Stromal cell of bone marrow (primary cell): ENCODE measurements around the gene AGAP3.

Source experiments
- DNase-seq: peaks from one replicate; pipeline ENCODE4 v3.0.0-alpha.2; 2012; ENCODE audit warnings: low read depth

Gene AGAP3

DNA sequence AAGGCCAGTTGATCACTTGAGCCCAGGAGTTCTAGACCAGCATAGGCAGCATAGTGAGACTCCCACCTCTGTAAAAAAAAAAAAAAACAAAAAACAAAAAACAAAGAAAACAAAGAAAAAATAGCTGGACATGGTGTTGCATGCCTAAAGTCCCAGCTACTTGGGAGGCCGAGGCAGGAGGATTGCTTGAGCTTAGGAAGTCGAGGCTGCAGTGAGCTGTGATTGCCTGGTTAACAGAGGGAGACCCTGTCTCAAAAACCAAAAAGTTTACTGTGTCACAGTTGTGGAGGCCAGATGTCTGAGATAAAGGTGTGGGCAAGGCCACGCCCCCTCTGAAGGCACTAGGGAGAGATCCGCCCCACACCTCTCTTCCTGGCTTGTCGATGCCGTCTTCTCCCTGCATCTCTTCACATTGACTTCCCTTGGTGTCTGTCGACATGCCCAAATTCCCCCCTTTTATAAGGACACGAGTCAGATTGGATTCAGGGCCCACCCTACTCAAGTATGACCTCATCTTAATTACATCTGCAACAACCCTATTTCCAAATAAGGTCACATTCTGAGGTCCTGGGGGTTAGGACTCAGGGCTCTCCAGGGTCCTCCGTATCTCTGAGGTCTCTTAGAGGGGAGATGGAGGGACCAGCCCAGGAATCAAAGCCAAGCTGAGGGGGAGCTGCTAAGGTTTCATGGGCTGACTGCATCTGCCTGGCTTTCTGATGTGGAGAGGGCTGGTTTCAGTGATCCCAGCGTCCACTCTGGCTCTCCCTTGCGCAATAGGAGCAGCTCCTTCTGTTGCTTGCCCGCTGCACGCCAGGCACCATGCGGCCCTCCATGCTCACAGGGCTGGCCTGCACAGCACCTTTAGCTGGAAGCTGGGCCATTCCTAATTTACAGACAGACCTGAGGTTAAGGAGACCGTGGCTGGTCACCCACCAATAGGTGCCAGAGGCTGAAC, 23.1 kb downstream of the AGAP3 start:
- no peak for DNase-seq

DNA sequence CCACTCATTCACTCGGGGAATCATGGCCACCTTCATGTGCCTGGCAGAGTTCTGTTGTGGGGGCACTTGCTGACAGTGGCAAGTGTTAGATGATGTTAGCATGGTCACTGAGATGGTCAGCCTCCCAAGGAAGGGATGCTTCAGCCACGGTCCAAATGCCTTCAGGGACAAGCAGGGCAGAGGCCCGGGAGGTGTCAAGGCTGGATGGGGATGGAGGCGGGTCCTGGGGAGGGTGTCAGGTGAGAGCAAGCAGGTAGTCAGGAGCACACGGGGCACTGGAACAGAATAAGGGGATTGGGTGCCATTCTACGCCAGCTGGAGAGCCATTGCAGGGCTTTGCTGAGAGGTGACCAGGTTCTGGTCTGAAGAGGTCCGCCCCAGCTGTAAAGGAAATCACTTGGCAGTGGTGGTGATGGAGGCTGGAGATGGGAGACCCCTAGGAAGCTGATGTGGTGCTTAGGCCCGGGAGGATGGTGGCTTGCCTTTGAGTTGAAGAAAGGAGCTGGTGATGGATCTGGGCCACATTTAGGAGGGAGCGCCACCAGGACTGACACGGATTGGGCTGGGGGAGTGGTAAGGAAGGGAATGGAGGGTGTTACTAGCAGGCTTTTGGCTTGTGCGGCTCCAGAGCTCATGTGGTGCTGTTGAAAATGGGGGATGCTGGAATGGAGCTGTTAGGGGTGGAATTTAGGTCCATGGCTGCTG, 24.1 kb downstream of the AGAP3 start:
- DNase-seq: no peak

DNA sequence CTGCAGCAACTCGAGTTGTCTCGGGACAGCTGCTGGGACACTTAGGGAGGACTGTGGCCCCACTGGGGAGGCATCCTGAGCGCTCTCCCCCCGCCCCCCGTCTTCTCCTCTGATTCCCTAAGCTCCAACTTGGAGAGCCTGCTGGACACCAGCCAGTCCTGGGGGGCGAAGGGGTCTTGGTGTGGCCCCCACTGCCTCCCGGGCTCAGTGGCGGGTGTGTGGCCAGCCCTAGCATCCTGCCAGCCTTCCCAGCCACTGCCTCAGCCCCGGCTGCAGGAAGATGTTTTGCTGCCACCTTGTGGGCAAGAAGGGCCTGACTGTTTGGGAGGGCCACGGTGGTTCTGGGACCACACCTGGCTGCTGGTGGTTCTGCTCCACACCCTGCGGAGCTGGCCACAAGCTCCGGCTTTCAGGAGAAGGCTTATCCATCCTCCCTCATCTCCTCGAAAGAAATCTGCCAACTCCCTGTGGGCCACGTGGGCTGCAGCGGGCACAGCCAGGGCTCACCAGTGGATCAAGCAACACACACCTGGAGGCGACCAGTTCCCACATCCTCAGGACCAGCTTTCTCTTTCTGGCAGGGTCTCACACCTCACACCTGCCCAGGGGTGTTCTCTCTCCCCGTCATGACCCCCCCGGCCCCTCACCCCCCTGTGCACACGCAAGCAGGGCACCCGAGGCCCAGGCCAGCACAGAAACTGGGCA, 24.8 kb downstream of the AGAP3 start:
- no peak for DNase-seq

DNA sequence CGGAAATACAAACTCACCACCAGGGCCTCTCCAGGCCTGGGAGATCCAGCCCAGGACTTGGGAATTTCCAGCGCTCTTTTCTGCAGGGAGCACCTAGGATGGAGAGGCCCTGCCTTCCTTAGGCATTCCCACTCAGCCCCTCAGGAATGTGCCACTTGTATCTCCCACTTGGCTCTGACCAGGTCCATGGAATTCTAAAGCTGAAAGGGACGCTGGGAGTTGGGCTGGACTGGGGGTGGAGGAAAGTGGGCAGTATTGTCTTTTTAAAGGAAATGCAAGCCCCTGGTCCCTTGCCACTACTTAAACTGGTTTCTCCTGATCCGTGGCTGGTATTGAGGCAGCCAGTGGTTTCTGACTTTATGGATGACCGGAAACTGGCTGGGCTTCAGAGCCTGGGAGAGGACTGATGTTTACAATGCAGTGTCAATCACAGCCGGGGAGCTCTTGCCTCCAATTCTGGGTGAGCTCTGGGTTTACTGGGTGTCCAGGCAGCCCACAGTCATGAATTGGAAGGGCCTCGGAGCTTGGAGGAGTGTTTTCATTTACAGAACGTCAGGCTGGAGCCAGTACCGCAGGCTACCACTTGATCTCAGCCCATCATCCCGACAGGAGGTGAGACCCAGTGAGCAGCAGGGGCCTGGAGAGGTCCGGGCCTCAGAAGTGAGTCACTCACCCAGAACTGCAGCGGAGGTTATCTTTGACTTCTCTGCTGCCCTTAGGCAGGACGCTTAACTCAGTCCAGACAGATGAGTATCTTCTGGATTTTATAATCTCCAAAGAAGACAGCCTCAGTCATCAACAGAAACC, 27.3 kb downstream of the AGAP3 start:
- DNase-seq: peak; percentile 15

DNA sequence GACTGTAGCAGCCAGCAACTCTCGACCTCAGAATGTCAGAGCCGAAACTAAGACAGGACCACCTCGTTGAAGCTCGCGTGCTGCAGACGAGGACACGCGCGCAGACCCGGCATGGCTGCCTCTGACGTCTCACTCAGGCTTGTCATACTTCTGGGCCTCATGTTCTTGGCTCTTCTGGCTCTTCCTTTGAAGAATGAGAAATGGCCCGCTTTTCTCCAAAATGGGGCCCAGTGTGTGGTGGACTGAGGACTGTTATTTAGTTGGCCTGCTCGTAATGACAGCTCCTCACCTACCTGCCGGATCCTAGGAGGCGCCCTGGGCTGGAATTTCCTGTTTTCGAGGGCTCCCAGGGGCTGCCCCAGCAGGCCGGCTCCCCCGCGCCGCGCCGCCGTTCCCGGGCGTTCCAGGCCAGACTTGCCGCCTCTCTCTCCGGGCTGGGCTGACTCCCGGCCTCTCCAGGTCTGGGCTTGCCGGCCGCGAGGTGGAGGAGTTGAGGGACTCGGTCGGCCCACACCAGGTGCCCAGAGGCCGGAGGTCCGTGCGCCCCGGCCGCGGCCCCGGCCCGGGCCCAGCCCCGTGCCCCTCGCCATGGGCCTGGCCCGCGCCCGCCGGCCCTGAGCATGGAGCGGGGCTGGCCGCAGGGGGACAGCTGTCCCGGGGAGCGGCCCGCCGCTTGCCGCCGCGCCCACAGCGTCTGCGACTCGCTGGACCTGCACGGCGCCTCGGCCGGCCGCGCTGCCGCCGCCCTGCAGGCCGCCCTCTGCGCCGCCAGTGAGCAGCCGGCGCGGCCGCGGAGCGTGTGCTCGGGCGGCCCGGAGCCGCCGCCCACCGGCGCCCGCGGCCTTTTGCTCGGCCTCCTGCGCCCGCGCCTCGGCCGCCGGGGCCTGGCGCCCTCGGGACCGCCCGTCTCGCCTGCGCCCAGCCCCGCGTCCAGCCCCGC, 28.1 kb downstream of the AGAP3 start:
- DNase-seq: no peak

DNA sequence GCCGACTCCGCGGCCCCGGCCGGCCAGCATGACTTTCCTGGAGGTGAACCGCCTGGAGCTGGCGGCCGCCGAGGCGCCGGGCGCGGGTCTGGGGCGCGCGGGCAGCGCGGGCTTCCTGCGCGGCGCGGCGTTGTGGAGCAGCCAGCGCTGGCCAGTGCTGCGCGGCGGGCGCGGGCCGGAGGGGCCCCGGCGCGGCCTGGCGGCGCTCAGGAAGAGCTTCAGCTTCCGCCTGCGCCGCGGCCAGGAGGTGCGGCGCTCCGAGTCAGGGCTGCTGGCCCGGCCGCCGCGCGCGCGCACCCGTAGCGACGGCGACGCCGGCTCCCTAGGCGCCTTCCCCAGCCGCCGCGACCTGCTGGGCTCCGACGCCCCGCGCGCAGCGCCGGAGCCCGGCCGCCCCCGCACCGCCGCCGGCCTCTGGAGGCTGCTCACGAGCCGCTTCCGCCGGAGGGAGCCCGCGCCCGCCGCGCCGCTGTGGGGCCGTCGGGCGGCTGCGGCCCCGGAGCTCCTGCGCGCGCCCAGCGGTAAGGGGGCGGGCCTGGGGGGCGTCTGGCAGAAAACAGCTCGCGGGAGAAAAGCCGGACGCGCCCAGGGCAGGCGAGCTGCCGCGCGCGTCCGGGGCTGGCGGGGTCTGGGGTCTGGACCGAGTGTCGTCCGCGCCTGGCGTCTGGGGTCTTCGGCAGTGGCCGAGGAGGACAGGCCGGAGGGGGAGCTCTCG, 29.0 kb downstream of the AGAP3 start:
- no peak for DNase-seq

DNA sequence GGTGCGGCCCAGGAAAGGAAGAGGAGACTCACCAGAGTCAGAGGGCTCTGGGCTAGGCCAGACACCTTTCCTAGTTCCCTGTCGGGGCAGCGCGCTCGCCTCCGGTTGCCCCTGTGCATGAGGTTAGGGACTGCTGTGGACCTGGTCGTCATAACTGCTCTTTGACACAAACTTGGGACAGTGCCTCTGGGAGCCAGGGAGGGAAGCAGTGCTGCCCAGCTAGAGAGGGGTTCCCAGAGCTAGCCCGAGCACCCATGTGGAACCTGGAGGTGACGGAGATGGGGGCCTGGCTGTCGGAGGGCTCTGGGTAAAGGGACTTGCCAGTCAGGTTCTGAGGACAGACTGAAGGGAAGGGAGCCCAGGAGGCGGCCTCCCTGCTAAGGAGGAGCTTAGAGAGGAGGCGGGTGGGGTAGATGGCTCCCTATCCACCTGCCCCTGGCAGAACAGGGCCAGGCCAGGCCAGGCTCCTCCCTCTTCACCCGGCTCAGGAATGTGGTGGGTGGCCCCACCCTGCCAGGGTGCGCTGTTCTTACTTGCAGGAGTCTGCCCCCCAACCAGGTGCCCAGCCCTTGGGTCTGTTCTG, 29.7 kb downstream of the AGAP3 start:
- no peak for DNase-seq

DNA sequence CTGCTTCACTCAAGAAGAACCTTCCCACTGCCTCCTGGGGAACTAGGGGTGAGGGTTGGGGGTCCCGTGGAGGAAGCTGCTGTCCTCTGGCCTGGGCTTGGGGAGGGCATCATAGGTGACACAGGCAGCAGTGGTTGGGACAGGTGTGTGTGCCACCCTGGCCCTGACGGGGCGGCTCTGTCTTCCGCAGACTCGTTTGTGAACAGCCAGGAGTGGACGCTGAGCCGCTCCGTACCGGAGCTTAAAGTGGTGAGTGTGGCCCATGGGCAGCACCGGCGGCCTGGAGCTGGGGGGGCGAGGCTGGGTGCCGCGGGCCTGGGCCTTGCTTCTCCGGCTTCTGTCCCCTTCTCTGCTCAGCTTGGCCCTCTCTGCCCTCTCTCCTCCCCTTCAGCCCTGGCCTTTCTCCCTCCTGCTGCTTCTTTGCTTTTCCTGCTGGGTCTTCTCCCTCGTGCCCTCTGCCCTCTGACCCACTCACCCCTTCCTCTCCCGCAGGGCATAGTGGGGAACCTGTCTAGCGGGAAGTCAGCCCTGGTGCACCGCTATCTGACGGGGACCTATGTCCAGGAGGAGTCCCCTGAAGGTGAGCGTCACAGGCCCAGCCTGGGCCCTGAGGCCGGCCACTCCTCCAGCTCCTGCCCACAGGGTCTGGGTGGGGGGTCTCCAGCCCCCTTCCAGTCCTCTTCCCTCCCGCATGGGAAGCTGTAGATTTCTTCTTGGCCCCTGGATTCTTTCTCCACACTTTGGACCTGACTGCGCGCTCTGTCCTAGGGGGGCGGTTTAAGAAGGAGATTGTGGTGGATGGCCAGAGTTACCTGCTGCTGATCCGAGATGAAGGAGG, 30.5 kb downstream of the AGAP3 start:
- DNase-seq: no peak

DNA sequence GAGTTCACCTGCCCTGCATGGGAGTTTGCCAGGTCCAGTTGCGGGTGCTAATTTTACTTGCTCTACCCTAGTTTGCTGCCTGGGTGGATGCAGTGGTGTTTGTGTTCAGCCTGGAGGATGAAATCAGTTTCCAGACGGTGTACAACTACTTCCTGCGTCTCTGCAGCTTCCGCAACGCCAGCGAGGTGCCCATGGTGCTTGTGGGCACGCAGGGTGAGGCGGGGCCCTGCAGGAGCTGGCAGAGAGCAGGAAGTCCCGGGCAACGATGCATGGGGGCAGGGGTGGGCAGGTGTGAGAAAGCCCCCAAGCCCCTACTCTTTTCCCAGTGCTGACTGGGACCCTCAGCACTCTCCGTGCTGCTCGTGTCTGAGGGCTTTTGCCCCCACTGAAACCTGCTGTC, 31.3 kb downstream of the AGAP3 start:
- DNase-seq: no peak

DNA sequence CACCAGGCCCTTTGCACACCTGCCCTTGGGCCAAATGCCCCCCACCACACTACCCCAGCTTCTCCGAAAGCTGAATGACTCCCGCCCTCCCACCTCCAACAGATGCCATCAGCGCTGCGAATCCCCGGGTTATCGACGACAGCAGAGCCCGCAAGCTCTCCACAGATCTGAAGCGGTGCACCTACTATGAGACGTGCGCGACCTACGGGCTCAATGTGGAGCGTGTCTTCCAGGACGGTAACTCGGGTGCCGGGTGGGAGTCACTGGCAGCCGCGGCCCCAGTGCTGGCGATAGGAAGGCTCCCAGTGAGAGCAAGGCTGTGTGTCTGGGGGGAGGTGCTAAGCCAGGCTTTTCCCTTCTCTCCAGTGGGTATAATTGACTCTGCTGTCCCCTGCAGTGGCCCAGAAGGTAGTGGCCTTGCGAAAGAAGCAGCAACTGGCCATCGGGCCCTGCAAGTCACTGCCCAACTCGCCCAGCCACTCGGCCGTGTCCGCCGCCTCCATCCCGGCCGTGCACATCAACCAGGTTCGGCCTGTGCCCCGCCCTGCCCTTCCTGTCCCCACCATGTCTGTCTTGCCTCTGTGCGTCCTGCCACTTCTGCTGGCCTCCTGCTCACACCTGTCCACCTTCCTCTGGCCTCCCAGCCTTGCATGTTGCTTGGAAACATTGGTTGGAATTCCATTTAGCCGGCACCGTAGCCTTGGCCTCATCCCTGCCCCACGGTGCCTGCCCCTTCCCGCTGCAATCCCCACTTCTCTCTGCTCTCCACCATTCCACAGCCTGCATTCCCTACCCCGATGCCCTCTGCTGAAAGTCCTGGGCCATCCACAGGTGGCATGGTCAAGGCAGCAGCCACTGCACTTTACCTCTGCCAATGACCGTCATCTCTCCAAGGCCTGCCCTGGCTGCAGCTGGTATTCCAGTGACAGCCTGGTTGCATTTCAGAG, 32.1 kb downstream of the AGAP3 start:
- no peak for DNase-seq

DNA sequence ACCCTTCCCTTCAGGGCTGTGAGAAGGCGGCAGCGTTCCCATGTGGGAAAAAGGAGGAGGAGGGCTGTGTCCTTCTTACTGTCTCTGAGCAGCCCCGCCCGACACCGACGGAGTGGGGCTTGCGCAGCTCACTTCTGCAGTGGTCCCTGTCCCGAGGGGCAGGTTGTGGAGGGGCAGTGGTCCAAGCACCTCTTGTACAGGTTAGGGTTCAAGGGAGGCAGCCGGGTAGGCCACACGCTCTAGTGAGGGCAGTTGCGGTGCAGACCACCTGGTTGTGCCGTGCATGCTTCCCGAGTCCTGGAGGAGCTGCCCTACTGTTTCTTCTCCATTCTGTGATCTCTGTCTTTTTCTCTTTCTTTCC, 32.8 kb downstream of the AGAP3 start:
- no peak for DNase-seq

DNA sequence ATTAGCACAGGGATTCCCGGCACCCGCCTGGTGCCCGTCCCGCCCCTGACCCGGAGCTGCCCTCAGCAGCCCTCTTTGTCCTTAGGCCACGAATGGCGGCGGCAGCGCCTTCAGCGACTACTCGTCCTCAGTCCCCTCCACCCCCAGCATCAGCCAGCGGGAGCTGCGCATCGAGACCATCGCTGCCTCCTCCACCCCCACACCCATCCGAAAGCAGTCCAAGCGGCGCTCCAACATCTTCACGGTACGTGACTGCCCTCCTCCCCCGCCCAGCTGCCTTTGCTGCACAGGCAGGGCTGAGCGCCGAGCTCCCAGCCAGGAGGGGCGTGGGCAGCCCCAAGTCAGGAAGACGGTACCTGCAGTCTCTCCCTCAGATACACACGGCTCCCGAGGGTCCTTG, 33.6 kb downstream of the AGAP3 start:
- DNase-seq: no peak

DNA sequence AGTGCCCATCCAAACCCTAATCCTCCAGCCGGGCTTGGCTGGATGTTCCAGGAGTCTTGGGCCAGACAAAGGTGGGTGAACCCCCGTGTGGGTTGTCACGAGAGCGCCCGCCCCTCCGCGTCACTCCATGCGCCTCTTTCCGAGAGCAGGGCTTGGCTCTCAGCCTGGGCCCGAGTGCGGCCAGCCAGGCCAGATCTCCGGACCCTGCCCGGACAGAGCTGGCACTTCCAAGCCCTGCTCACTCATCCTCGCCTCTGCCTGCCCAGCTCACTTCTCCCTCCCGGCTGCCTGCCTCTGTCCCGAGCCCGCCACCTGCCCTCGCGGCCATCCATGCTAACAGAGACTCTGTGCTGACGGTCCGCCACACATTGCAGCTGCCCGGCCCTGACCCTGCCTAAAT, 34.6 kb downstream of the AGAP3 start:
- DNase-seq: no peak

DNA sequence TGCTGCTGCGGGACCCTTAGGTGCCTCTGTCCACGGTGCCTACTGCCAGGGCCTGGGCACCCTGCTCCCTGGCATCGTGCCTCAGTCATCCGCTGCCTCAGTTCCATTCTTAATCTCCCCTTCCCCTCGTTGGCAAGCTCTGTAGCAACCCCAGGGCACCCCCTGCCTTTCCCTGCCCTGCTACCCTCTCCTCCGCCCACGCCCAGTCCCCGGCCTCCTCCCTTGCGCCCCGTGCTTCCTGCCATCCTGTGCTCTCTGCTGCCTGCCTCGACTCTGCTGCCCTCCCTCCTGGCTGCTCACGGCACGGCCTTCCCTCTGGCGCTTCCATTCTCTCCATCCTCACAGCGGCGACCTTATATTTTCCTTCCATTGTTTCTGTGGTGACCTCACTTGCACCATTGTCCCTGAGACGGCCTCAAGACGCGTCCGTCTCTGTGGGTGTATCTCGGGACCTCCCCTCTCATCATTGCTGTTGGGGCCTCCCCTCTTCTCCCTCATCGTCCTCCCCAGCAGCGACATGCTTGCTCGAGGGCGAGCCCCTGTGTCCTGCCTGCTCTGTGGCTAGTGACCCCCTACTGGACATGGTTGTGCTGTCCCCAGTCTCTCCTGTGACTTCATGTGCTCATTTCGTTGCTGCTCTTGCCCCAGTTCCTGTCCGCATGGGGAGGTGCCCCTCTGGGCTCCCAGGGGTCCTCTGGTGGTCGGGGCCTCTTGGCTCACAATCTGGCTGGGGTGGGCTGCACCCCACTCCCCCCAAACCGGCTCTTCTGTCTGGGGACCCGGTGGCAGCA, 35.3 kb downstream of the AGAP3 start:
- DNase-seq: no peak

DNA sequence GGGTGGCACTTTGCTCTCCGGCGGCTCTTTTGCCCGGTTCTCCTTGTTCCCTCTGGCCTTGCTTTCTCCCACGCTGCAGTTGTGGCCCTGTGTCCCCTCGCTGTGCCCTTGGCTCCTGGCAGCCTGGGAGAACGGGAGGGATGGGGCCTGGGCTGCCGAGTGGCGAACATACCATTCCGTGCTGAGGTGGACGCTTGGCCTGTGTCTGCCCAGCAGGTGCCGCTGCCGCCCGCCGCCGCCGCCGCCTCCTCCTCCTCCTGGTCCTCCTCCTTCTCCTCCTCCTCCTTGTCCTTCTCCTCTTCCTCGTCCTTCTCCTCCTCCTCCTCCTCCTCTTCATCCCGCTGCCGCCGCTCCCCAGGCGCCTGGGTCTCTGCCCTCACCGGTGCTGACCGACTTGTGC, 36.0 kb downstream of the AGAP3 start:
- no peak for DNase-seq

DNA sequence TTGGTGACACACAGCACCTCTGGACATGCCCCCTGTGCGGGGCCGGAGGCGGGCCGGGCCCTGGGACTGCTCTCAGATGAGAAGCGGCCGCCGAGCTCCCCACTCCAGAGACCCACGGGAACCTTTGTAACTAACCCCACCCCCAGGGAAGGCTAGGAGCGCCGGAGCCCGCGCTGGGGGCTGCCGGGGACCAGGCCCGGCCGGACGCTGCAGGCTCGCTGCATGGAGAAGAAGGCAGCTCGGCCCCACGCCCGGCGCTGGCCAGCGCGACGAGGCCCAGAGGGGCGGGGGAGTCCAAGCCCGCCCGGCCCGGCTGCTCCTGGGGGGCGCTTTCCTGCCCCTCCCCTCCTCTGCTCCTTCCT, 36.5 kb downstream of the AGAP3 start:
- no peak for DNase-seq
